SK-N-SH treated with all-trans-retinoic acid at 6 μM for 48 hours (cell line): ENCODE results near the gene ZC2HC1C.

Experiments
- ATAC-seq: fragments of 200-7000 bp; cut with Tn5 transposase; 3 replicates; pipeline ENCODE4 v1.9.1; 2020; ENCODE audit warnings: mild to moderate bottlenecking, moderate library complexity
- ARNTL ChIP-seq: fragments of 450-650 bp; formaldehyde crosslinking; IDR thresholded peaks from 2 replicates; pipeline ENCODE4 v1.5.0; 2020; ENCODE audit warnings: low read depth, mild to moderate bottlenecking, moderate library complexity, borderline replicate concordance
- BACH2 ChIP-seq: fragments of 250-450 bp; sonication (Bioruptor Pico); IDR thresholded peaks from 2 replicates; pipeline ENCODE4 v1.9.0; 2021; ENCODE audit warnings: mild to moderate bottlenecking, borderline replicate concordance
- CSRNP3 ChIP-seq: fragments of 250-450 bp; sonication (Bioruptor Pico); IDR thresholded peaks from 2 replicates; pipeline ENCODE4 v1.5.1; 2021; ENCODE audit warnings: mild to moderate bottlenecking, moderate library complexity
- ESRRG ChIP-seq: fragments of 250-450 bp; sonication (Bioruptor Pico); IDR thresholded peaks from 2 replicates; pipeline ENCODE4 v1.6.1; 2021; ENCODE audit warnings: mild to moderate bottlenecking
- GLIS3 ChIP-seq: fragments of 250-450 bp; sonication (Bioruptor Pico); IDR thresholded peaks from 2 replicates; pipeline ENCODE4 v1.5.0; 2020; ENCODE audit warnings: mild to moderate bottlenecking, moderate library complexity
- ISL1 ChIP-seq: fragments of 250-450 bp; sonication (Bioruptor Pico); IDR thresholded peaks from 2 replicates; pipeline ENCODE4 v2.1.2; 2022; ENCODE audit warnings: mild to moderate bottlenecking, moderate library complexity
- OSR1 ChIP-seq: fragments of 250-450 bp; sonication (Bioruptor Pico); IDR thresholded peaks from 2 replicates; pipeline ENCODE4 v1.8.0; 2022; ENCODE audit warnings: moderate library complexity, mild to moderate bottlenecking, inconsistent platforms
- PATZ1 ChIP-seq: fragments of 250-450 bp; sonication (Bioruptor Pico); IDR thresholded peaks from 2 replicates; pipeline ENCODE4 v1.8.0; 2020; ENCODE audit warnings: mild to moderate bottlenecking, moderate library complexity, borderline replicate concordance
- PPARA ChIP-seq: fragments of 250-450 bp; sonication (Bioruptor Pico); IDR thresholded peaks from 2 replicates; pipeline ENCODE4 v1.5.0; 2020; ENCODE audit warnings: mild to moderate bottlenecking, borderline replicate concordance
- RARB ChIP-seq: fragments of 250-450 bp; sonication (Bioruptor Pico); IDR thresholded peaks from 2 replicates; pipeline ENCODE4 v1.8.0; 2021; ENCODE audit warnings: mild to moderate bottlenecking, moderate library complexity
- SNAI2 ChIP-seq: fragments of 250-450 bp; sonication (Bioruptor Pico); IDR thresholded peaks from 2 replicates; pipeline ENCODE4 v1.5.0; 2020; ENCODE audit warnings: mild to moderate bottlenecking, moderate library complexity
- TCF4 ChIP-seq: fragments of 250-450 bp; sonication (Bioruptor Pico); IDR thresholded peaks from 2 replicates; pipeline ENCODE4 v1.8.0; 2021; ENCODE audit warnings: mild to moderate bottlenecking, moderate library complexity, borderline replicate concordance
- TOX ChIP-seq: fragments of 250-450 bp; sonication (Bioruptor Pico); IDR thresholded peaks from 2 replicates; pipeline ENCODE4 v1.8.0; 2021; ENCODE audit warnings: mild to moderate bottlenecking, moderate library complexity, borderline replicate concordance
- TSHZ2 ChIP-seq: fragments of 250-450 bp; sonication (Bioruptor Pico); IDR thresholded peaks from 2 replicates; pipeline ENCODE4 v1.5.0; 2020; ENCODE audit warnings: mild to moderate bottlenecking, moderate library complexity
- ZC3H10 ChIP-seq: fragments of 250-450 bp; sonication (Bioruptor Pico); IDR thresholded peaks from 2 replicates; pipeline ENCODE4 v1.5.1; 2021; ENCODE audit warnings: mild to moderate bottlenecking, moderate library complexity
- ZFP3 ChIP-seq: fragments of 250-450 bp; sonication (Bioruptor Pico); IDR thresholded peaks from 2 replicates; pipeline ENCODE4 v1.5.0; 2020; ENCODE audit warnings: mild to moderate bottlenecking, moderate library complexity
- ZFP30 ChIP-seq: fragments of 450-650 bp; formaldehyde crosslinking; IDR thresholded peaks from 2 replicates; pipeline ENCODE4 v1.5.0; 2022; ENCODE audit warnings: mild to moderate bottlenecking, moderate library complexity
- ZNF565 ChIP-seq: fragments of 450-650 bp; formaldehyde crosslinking; conservative IDR thresholded peaks from 2 replicates; pipeline ENCODE4 v1.5.0; 2020; ENCODE audit warnings: low read depth, mild to moderate bottlenecking, moderate library complexity
- ZNF70 ChIP-seq: fragments of 450-650 bp; formaldehyde crosslinking; IDR thresholded peaks from 2 replicates; pipeline ENCODE4 v1.5.0; 2020; ENCODE audit warnings: mild to moderate bottlenecking, moderate library complexity
- ZNF8 ChIP-seq: fragments of 450-650 bp; formaldehyde crosslinking; IDR thresholded peaks from 2 replicates; pipeline ENCODE4 v1.5.0; 2020; ENCODE audit warnings: mild to moderate bottlenecking, moderate library complexity

Gene ZC2HC1C

GRCh38 chr14:75049136-75049535, 20.3 kb upstream of the ZC2HC1C start:
- no peak for ATAC-seq
- TF ChIP-seq ZFP3 (CRISPR knock-in tag) (no peak), RARB (CRISPR knock-in tag) (no peak), ZNF8 (no peak), ZNF565 (CRISPR knock-in tag) (no peak), PATZ1 (CRISPR knock-in tag) (no peak), ISL1 (CRISPR knock-in tag) (no peak), TSHZ2 (CRISPR knock-in tag) (no peak), ESRRG (CRISPR knock-in tag) (no peak), TCF4 (CRISPR knock-in tag) (no peak), PPARA (CRISPR knock-in tag) (no peak), ZFP30 (CRISPR knock-in tag) (no peak)
- TF ChIP-seq, all 23 proteins: peak for 0

DNA sequence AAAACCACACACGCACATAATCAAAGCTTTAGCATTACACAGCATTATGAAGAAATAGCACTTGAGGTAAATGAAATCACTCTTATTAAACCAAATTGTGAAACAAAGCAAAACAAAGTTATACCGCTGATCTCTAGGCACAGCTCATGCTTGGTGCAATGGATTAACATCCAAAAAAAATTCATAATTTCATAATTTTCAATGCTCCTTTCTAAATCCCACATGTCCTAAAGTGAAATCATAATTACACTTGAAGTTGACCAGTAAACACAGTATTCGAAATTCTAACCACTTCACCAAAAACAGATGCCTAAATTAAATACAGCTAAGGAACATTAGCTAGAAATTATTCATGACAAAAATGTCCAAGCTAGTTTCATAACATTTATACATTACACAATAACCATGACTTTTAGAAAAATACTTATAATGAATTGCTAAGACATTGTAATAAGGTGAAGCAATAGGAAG, 19.7 kb upstream of the ZC2HC1C start:
- TF ChIP-seq ZFP3 (CRISPR knock-in tag) (no peak), GLIS3 (CRISPR knock-in tag) (no peak), ZC3H10 (CRISPR knock-in tag) (no peak), BACH2 (CRISPR knock-in tag) (no peak), ARNTL (CRISPR knock-in tag) (no peak), PATZ1 (CRISPR knock-in tag) (no peak), OSR1 (no peak), SNAI2 (CRISPR knock-in tag) (no peak), TOX (CRISPR knock-in tag) (no peak), CSRNP3 (CRISPR knock-in tag) (no peak), ZNF565 (CRISPR knock-in tag) (no peak), TSHZ2 (CRISPR knock-in tag) (no peak), ZNF70 (CRISPR knock-in tag) (no peak)
- no peak for ATAC-seq
